Raji (cell line): ENCODE results near the gene SDC3.

Experiments
- POLR2A ChIP-seq: IDR thresholded peaks from 2 replicates; pipeline ENCODE4 v1.6.1; 2011; ENCODE audit warnings: low read depth, low read length, control low read depth; ENCODE audit not compliant: insufficient read depth

Gene SDC3, protein sequence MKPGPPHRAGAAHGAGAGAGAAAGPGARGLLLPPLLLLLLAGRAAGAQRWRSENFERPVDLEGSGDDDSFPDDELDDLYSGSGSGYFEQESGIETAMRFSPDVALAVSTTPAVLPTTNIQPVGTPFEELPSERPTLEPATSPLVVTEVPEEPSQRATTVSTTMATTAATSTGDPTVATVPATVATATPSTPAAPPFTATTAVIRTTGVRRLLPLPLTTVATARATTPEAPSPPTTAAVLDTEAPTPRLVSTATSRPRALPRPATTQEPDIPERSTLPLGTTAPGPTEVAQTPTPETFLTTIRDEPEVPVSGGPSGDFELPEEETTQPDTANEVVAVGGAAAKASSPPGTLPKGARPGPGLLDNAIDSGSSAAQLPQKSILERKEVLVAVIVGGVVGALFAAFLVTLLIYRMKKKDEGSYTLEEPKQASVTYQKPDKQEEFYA

DNA sequence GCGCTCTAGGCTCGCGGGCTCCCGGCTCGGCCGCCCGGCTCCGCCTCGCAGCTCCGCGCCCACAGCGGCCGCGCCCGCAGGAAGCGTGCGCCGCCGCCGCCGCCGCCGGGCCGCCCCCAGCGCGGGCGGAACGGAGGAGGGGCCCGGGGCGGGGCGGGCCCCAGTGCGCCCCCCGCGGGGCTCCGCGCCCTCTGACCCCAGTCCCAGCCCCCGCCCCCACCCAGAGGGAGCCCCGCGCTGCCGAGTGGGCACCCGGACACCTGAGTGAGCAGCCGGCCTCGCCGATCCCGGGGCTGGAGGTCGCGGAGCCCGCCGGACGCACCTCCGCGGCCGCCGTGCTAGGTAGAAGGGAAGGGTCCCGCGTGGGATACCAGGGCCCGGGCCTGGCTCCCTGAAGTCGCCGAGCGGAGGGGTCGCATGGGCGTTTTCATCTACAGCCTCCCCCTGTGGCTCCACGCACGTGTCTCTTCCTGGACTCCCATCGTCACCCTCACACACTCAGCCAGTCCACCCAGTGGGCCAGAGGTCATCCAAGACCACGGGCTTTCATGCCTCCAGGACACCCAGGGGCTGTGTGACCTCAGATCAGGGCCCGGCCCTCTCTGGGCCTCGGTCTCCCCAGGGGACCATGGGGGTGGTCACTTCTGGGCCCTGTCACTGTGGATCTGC is at the start of gene SDC3:
Gene SDC3, minus strand, starts transcription at position 63 of the 669 bp plus-strand sequence. CDS start 172 bp downstream, outside the sequence.
- no peak for TF ChIP-seq POLR2A

DNA sequence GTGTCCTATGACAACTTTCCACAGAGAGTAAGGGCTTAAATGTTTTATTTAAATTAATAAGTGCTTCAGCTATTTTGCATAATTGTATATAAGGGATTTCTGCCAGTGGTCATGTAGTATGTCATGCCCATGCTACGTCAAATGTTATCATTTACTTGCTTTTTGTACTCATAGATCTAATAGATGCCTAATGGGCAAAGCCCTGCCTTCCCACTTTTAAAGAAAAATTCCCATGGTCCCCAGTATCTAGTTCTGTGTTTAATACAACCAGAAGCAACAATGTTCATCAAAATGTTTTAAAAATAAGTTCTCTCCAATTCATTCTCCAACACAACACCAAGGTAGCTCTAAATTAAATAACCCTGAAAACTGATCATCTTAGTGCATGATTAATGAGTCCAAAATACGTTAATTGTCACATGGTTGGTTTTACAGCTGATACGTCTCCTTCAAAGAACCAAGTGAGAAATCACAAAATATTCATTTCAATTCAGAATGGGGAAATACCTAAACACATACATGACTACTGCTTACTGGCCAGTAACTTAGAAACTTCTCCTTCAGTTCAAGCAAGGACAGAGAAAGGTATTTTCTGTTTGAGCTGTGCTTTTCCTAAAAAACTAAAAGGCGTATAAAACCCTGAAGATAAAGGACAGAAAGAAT is 49.1 kb upstream of the SDC3 start:
- TF ChIP-seq POLR2A = no peak

DNA sequence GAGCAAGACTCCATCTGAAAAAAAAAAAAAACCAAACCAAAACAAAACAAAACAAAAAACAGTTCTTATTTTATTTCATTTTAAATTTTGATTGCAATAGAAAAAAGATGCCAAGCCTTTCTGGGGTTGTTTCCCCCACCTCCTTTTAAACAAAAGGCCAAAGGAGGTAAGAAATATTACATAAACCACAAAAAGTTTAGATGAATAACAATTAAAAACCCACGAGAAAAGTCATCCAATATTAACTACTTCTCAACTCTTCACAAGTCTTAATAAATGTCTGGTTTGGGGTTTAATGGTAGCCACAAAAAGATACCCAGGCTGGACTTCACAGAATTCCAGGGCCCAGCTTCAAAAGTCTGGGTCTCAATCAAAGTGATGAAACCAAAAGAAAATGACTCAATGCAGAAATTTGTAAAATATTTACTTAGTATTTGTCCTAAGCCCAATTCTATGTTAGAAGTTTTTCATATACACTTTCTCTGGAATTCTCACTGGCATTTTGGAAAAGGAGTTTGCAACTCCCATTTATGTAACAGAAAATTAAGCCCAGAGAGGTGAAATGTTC is 47.0 kb upstream of the SDC3 start:
- TF ChIP-seq POLR2A = no peak

DNA sequence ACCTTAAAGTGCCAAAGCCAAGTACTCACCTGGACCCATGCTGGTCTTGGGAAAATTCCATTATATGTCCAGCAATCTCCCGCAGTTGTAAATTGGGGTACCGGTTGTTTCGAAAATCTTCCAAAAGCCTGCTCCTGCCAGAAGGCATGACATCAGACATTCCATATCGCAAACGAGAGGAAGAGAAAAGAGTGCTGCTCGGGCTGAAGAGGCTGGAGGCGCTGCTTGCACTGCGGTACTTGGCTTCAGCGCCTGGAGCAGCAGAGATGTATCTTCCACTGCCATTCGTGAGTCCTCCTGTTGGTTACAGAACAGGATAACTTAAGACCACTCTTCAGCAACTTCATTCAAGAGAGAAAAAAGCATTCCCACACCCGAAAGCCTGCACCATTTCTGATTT is 45.1 kb upstream of the SDC3 start:
- TF ChIP-seq POLR2A = no peak

DNA sequence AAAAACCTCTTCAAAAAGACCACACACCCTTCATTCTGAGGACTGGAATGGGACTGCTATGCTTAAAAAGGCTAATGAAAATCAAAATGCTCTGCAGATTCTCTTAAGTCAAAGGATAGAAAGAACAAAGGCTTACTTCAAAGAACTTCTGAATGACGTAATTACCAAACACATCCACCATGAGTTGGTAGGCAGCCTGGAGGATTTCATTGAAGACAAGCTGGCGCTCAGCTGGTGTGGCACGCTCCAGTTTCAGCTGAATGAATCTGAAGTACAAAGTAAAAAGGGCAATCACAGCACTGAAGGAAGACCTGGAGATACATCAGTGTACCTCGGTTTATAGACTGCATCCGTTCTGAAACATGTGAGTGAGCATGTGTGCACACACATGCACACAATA is 43.5 kb upstream of the SDC3 start:
- no peak for TF ChIP-seq POLR2A

DNA sequence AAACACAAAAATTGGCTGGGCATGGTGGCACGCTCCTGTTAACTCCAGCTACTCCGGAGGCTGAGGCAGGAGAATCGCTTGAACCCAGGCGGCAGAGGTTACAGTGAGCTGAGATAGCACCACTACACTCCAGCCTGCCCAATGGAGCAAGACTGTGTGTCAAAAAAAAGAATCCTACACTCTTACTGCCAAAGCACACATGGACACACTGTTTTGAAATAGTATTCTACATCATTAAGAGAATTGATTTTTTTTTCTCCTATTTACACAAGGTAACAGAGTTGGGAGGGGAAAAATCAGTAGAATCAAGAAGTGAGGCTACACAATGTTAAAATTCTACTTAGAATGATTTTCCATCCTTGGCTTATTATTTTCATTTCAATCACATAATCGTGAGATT is 42.1 kb upstream of the SDC3 start:
- TF ChIP-seq POLR2A = no peak

DNA sequence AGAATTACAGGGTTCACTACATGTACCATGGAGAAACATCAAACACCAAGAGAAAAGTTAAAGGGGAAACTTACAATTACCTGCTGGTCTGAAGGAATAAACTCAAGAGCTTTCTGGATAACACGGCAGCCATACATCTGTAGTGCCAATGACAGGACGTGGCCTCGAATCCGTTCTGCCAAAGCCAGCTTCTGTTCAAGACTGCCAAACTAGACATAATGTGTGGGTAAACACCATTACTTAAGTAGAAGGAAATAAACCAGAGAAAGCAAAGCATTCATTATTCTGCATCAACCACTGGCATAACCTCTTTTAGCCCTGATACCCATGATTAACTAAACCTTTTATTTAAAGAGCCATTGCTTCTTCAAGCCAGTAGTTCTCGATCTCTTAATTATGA is 41.5 kb upstream of the SDC3 start:
- no peak for TF ChIP-seq POLR2A

DNA sequence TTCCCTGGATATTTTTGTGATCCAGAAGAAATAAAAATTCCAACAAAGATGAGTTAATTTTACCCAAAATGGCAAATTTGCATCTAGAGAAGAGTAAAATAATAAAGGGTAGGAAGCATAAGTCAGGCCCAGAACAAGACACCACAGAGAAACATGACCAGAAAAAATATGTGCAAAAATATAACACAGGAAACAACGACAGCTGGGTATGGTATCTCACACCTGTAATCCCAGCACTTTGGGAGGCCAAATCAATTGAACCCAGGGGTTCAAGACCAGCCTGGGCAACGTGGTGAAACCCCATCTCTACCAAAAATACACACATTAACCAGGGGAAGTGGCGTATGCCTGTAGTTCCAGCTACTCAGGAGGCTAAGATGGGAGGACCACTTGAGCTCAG is 39.7 kb upstream of the SDC3 start:
- no peak for TF ChIP-seq POLR2A

DNA sequence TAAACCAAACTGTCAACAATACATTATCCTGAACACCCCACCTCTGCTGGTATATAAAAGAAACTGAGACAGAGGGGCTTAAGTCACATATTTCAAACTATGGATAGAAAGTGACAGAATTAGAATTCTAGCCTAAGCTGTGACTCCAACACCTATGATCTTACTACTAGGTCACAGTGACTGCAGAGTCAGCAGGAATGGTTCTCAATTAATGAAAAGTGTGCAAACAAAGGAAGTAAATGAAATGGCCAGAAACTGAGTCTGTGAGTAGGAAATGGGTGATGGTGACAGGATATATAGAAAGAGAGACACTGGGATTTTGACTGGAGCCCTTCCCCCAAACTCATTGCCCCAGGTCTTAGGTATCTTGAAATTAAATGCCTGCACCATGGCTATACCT is 38.7 kb upstream of the SDC3 start:
- no peak for TF ChIP-seq POLR2A

DNA sequence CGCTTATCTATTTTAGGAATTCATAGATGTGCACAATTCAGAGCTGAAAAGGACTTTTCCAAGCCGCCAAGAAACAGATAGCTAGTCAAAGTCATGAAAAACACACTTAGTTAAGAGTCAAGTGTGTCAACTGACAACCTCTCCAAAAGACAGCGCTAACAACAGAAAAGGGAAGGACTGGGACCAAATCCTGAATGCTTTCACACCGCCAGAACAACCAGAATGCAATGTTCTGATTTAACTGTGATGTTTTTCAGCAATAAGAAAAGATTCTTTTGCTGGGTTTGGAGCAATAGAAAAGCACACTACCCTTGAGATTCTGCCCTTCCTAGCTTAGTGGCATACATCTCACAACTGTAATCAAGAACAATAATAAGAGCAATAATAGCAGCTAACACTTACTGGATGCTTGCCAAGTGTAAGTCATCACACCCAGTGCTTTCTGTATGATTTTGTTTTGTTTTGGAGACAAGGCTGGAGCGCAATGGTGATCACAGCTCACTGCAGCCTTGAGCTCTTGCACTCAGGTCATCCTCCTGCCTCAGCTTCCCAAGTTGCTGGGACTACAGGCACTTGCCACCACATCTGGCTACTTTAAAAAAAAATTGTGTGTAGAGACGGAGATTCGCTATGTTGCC is 33.9 kb upstream of the SDC3 start:
- no peak for TF ChIP-seq POLR2A

DNA sequence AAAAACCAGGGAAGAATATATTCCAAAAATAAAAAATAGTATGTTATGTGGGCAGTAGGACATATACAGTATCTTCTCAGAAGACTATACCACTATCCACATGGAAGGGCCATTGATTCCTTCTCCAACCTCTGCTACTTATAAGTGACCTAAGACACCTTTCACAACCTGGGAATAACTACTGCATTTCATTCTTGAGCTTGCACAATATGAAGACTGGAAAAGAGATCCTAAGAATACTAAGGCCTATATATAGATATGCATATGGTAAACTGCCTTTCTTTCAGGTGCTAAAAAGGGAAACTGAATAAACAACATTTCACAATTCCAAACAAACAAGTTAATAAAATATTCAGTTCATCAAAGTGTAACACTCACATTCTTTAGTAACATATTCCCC is 32.0 kb upstream of the SDC3 start:
- TF ChIP-seq POLR2A = no peak

DNA sequence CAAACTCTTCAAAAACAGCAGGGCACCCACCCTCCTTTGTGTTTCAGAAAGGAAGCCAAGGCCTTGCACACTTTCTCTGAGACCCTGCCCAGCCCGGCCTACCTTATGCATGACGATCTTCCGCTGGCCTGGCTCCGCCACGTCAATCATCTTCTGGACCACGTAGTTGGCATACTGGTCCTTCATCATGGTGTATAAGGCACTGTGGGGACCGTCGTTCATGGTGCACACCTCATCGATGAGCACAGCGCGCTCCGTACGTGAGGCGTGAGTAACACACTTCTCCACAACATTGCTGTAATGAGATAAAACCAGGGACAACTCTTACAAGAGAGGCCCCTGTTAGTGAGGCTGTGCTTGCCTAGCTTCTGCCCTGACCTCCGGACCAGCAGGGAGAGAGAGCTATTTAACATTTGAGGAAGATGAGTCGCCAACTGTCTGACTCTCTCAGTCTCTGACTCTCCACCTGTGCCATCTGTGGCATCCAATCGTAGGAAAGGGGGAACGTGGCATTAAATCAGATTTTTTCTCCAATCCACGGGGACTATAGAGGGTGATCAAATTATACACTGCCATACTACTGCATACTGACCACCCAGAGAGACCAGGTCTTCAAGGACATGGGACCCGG is 28.1 kb upstream of the SDC3 start:
- TF ChIP-seq POLR2A = no peak

DNA sequence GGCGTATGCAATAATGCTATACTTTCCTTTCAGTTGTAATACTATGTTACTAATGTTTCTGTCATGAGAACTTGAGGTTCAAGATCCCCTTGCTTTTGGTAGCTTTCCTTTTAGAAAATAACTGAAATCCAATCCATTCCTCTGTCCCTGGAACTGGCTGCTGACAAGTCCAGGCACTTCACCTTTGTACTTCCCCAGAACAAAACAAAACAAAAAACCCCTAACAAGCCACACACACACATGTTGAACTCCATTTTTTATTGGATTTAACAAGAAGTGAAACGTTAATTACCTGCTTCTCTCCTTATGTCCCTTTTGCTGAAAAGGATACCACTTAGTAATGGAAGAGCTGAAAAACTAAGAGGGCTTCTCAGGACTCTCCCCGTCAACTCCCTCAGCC is 26.1 kb upstream of the SDC3 start:
- no peak for TF ChIP-seq POLR2A

DNA sequence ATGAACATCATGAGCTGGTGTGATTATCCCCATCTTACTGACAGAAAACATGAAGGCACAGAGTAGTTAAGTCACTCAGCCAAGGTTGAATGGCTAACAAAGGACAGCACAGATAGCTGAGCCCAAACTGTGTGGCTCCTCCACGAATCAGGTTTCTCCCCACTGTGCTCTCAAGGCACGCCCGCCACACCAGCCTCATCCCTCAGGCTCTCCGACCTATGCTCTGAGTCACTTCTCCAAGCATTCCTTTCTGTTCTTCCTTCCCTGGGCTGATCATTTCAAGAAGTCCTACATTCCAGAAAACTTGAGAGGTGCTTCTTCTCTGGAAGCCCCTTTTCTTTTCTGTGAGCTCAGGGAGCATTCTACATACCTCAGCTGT is 25.3 kb upstream of the SDC3 start:
- TF ChIP-seq POLR2A = no peak
